ENCODE data around the gene GINS1. TPM values are rescaled to one million over a fixed set of nuclear protein-coding genes. Genes with fewer than 3 reads are reported as not detected.

Gene GINS1
- total and polyA plus RNA-seq, 2 of the 8 experiments (the other 6 are each of a cell fraction or from before 2014, with no cell fraction given), result 44.7 to 68.4 TPM

DNA sequence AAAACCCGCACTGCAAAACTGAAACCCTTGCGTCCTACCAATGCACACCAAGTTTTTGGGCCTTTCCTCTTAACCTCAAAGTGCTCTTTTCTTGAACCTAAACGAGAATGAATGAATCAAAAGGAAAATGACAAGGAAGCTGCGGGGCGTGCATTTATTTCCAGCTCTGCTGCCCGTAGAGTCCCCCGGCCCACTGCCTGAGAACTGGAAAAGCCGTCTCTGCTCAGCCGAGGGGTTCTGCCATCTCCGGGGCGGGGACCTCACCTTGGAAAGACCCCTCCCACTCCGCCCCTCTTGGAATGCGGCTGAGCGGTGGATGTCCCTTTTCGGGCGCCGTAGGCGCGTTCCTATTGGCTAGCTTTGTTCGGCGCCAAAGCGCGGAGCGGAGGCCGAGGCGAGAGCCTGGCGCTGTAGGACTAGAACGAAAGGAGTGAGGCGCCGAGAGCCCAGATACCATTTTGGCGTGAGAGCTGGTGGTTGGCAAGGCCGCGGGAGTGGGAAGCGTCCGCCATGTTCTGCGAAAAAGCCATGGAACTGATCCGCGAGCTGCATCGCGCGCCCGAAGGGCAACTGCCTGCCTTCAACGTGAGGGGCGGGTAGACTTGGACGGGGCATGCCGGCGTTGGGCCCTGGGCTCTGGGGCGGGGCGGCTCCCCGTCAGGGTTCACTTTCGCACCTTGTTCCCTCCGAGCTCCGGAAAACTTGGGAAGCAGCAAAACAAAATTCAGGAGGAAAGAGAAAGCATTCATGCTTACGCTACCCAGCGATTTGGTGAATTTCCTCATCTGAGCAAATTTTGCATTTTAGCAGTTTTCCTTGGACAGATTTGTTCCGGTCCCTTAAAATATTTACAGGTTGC, at the start of gene GINS1 (continued):
- TF ChIP-seq RFX5 (IDR thresholded peaks at IDR 0.05; ENCODE audit: borderline replicate concordance, low read depth, low read length), result no peak
- TF ChIP-seq PHF8 (conservative IDR thresholded peaks at IDR 0.05; ENCODE audit: low read depth, low read length), result peak; percentile 96
- peak; percentile 99 for TF ChIP-seq TAF1 (IDR thresholded peaks at IDR 0.05; ENCODE audit: low read depth, low read length)
- TF ChIP-seq, protein P1, sequence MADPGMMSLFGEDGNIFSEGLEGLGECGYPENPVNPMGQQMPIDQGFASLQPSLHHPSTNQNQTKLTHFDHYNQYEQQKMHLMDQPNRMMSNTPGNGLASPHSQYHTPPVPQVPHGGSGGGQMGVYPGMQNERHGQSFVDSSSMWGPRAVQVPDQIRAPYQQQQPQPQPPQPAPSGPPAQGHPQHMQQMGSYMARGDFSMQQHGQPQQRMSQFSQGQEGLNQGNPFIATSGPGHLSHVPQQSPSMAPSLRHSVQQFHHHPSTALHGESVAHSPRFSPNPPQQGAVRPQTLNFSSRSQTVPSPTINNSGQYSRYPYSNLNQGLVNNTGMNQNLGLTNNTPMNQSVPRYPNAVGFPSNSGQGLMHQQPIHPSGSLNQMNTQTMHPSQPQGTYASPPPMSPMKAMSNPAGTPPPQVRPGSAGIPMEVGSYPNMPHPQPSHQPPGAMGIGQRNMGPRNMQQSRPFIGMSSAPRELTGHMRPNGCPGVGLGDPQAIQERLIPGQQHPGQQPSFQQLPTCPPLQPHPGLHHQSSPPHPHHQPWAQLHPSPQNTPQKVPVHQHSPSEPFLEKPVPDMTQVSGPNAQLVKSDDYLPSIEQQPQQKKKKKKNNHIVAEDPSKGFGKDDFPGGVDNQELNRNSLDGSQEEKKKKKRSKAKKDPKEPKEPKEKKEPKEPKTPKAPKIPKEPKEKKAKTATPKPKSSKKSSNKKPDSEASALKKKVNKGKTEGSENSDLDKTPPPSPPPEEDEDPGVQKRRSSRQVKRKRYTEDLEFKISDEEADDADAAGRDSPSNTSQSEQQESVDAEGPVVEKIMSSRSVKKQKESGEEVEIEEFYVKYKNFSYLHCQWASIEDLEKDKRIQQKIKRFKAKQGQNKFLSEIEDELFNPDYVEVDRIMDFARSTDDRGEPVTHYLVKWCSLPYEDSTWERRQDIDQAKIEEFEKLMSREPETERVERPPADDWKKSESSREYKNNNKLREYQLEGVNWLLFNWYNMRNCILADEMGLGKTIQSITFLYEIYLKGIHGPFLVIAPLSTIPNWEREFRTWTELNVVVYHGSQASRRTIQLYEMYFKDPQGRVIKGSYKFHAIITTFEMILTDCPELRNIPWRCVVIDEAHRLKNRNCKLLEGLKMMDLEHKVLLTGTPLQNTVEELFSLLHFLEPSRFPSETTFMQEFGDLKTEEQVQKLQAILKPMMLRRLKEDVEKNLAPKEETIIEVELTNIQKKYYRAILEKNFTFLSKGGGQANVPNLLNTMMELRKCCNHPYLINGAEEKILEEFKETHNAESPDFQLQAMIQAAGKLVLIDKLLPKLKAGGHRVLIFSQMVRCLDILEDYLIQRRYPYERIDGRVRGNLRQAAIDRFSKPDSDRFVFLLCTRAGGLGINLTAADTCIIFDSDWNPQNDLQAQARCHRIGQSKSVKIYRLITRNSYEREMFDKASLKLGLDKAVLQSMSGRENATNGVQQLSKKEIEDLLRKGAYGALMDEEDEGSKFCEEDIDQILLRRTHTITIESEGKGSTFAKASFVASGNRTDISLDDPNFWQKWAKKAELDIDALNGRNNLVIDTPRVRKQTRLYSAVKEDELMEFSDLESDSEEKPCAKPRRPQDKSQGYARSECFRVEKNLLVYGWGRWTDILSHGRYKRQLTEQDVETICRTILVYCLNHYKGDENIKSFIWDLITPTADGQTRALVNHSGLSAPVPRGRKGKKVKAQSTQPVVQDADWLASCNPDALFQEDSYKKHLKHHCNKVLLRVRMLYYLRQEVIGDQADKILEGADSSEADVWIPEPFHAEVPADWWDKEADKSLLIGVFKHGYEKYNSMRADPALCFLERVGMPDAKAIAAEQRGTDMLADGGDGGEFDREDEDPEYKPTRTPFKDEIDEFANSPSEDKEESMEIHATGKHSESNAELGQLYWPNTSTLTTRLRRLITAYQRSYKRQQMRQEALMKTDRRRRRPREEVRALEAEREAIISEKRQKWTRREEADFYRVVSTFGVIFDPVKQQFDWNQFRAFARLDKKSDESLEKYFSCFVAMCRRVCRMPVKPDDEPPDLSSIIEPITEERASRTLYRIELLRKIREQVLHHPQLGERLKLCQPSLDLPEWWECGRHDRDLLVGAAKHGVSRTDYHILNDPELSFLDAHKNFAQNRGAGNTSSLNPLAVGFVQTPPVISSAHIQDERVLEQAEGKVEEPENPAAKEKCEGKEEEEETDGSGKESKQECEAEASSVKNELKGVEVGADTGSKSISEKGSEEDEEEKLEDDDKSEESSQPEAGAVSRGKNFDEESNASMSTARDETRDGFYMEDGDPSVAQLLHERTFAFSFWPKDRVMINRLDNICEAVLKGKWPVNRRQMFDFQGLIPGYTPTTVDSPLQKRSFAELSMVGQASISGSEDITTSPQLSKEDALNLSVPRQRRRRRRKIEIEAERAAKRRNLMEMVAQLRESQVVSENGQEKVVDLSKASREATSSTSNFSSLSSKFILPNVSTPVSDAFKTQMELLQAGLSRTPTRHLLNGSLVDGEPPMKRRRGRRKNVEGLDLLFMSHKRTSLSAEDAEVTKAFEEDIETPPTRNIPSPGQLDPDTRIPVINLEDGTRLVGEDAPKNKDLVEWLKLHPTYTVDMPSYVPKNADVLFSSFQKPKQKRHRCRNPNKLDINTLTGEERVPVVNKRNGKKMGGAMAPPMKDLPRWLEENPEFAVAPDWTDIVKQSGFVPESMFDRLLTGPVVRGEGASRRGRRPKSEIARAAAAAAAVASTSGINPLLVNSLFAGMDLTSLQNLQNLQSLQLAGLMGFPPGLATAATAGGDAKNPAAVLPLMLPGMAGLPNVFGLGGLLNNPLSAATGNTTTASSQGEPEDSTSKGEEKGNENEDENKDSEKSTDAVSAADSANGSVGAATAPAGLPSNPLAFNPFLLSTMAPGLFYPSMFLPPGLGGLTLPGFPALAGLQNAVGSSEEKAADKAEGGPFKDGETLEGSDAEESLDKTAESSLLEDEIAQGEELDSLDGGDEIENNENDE (IDR thresholded peaks at IDR 0.05; ENCODE audit: insufficient replicate concordance, low read length), result no peak
- peak; percentile 91 for TF ChIP-seq YY1 (IDR thresholded peaks at IDR 0.05; ENCODE audit: low read depth, low read length)
- TF ChIP-seq GTF2F1 (IDR thresholded peaks at IDR 0.05; ENCODE audit: borderline replicate concordance, low read depth, low read length), result peak; percentile 55; the same call in 1 of the 2 replicates
- 0 out of 2 replicates have a peak, but pooled peaks have one; percentile 29 for TF ChIP-seq RBBP5 (IDR thresholded peaks at IDR 0.05; ENCODE audit: borderline replicate concordance, low read depth, low read length)
- TF ChIP-seq CREB1 (IDR thresholded peaks at IDR 0.05), result no peak

All from H1 (cell line).